Mucosa of rectum (tissue), 2 donors: ENCODE results near the gene CSMD2.

Experiments
- H3K27ac ChIP-seq, 2 donors: one replicate each; pipeline ENCODE4 v1.7.0; 2013; ENCODE audit warnings: inconsistent platforms in 2 of 2, low read depth in 2 of 2, low read length in 2 of 2
- H3K27me3 ChIP-seq, 2 donors: one replicate each; pipeline ENCODE4 v1.7.0; 2013; ENCODE audit warnings: low read length in 2 of 2; ENCODE audit not compliant: control insufficient read depth in 2 of 2, insufficient read depth in 2 of 2
- H3K36me3 ChIP-seq, 2 donors: one replicate each; pipeline ENCODE4 v1.7.0; 2013; ENCODE audit warnings: low read length in 2 of 2; ENCODE audit not compliant: control insufficient read depth in 2 of 2, insufficient read depth in 2 of 2
- H3K4me1 ChIP-seq, 2 donors: one replicate each; pipeline ENCODE4 v1.7.0; 2013; ENCODE audit warnings: low read length in 2 of 2, mild to moderate bottlenecking in 1 of 2; ENCODE audit not compliant: control insufficient read depth in 2 of 2, insufficient read depth in 2 of 2
- H3K4me3 ChIP-seq, 2 donors: one replicate each; pipeline ENCODE4 v1.7.0; 2013; ENCODE audit warnings: low read length in 2 of 2
- H3K9ac ChIP-seq, 2 donors: one replicate each; pipeline ENCODE4 v1.7.0; 2013; ENCODE audit warnings: low read length in 2 of 2, low read depth in 1 of 2, mild to moderate bottlenecking in 1 of 2
- H3K9me3 ChIP-seq, 2 donors: one replicate each; pipeline ENCODE4 v1.7.0; 2013; ENCODE audit warnings: low read length in 2 of 2; ENCODE audit not compliant: control insufficient read depth in 2 of 2
- donor health status: healthy.
- donor health status: Normal muscosa, but diverticular disease.

The CSMD2 gene

GRCh38 chr1:33853431-33853830 is 311.6 kb downstream of the CSMD2 start:
- Histone ChIP-seq H3K36me3 (no peaks in the 10 kb centered on the region), H3K4me1 (no peaks in the 10 kb centered on the region), H3K9me3 (no peaks in the 10 kb centered on the region), H3K4me3 (no peak overlapping the region), H3K27ac (no peak overlapping the region), H3K9ac (no peak overlapping the region), H3K27me3 (peaks cover 0 to 3% of the 10 kb centered on the region in 2 donors)

- Histone ChIP-seq H3K4me1 (no peaks in the 10 kb centered on the region), H3K4me3 (no peak overlapping the region), H3K27ac (no peak overlapping the region), H3K9ac (no peak overlapping the region), H3K9me3 (no peaks in the 10 kb centered on the region), H3K27me3 (peaks cover 0 to 4% of the 10 kb centered on the region in 2 donors), H3K36me3 (no peaks in the 10 kb centered on the region)
Observed at GRCh38 chr1:33852711-33853110, 312.3 kb downstream of the CSMD2 start.

DNA sequence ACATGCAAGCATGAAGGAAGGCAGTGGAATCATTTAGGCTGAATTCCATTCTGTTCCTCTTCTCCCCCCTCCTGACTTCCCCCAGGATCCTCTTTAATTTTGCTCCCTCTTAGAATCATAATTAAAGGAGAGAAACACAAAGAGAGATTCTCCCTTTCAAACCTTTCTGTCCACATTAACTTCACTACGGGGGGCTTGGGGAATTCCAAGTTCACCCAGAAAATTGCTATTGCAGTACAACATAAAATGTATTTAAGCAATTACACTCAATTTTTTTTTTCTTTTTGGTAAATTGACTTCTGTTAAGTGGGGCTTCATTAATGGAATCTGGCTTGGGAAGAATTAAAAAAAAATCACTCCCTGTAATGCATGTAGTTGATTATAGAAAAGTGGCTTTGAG is 314.5 kb downstream of the CSMD2 start:
- H3K4me3 ChIP-seq: no peak overlapping the region
- H3K27ac ChIP-seq: no peak overlapping the region
- H3K9ac ChIP-seq: no peak overlapping the region
- H3K27me3 ChIP-seq: peaks cover 0 to 4% of the 10 kb centered on the region in 2 donors
- H3K4me1 ChIP-seq: no peaks in the 10 kb centered on the region
- no peaks in the 10 kb centered on the region for H3K9me3 ChIP-seq
- H3K36me3 ChIP-seq: no peaks in the 10 kb centered on the region

DNA sequence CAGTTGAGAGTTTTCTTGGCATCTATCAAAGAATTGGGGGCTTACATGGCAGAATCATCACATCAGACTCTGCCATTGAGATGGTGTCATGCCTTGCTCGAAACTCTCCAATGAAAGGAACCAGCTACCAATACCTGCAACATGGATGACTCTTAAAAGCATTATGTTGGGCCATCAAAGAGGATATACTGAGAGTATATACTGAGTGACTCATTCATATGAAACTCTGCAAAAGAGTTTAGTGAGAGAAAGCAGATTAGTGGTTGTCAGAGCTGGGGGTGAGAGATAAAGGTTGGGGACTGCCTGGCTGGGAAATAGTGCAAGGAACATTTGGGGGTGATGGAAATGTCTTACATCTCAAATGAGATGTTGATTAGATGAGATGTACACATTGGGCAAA is 315.8 kb downstream of the CSMD2 start:
- Histone ChIP-seq H3K4me3 (no peak overlapping the region), H3K36me3 (no peaks in the 10 kb centered on the region), H3K27me3 (peaks cover 0 to 4% of the 10 kb centered on the region in 2 donors), H3K9me3 (no peaks in the 10 kb centered on the region), H3K9ac (no peak overlapping the region), H3K4me1 (no peaks in the 10 kb centered on the region), H3K27ac (no peak overlapping the region)

DNA sequence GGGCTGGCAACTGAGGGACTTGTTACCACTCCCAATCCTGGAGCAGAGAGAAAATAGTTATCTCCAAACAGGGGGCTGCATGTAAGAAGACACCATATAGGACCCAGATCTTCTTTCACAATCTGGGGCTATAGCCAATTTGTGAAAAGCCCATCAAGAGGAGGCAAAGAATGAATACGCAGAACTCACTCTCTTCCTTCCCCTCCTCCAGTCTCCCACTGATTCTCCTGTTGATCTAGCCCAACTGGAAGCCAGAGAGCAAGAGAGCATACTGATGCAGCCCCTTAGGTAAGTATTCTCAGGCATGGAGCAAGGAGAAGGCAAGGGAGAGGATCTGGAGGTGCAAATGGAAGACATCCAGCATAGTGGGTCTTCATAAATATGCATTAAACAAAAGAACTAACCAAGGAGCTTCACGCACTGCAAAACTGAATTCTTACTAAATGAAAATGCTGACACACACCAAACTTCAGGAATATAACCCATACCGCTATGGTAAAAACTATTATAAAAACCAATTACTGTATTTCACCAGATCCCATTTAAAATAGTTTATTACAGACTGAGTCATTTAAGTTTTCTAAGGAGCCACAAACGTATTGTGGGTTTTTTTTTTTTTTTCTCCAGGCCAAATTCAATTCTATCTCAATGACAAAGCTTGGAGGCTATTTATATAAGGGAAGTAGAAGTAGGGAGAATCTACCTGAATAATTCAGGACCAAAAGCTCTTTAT is 316.7 kb downstream of the CSMD2 start:
- no peaks in the 10 kb centered on the region for H3K4me1 ChIP-seq
- H3K4me3 ChIP-seq: no peak overlapping the region
- H3K36me3 ChIP-seq: no peaks in the 10 kb centered on the region
- H3K27ac ChIP-seq: no peak overlapping the region
- H3K9ac ChIP-seq: no peak overlapping the region
- H3K9me3 ChIP-seq: no peaks in the 10 kb centered on the region
- H3K27me3 ChIP-seq: peaks cover 0 to 4% of the 10 kb centered on the region in 2 donors

DNA sequence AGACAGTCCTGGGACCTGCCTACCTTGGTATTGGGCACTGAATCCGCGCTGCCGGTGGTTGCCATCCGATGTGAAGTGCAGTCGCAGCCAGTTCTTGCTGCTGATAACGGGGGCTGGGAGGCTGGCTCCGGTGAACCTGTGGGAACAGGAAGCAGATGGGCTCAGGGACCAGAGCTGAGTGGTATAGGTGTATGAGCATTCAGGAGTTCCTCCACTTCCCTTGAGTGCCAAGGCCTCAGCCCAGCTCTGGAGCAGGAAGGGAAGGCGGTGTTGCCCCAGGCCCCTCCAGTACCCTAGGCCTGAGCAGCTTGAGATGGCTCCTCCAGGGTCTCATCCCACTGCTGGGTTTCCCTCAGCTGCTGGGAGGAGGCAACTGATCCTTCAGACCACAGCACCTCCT is 318.2 kb downstream of the CSMD2 start:
- Histone ChIP-seq H3K27ac (no peak overlapping the region), H3K27me3 (peaks cover 0 to 4% of the 10 kb centered on the region in 2 donors), H3K36me3 (no peaks in the 10 kb centered on the region), H3K9ac (no peak overlapping the region), H3K9me3 (no peaks in the 10 kb centered on the region), H3K4me1 (no peaks in the 10 kb centered on the region), H3K4me3 (no peak overlapping the region)

GRCh38 chr1:33844166-33844565 is 320.9 kb downstream of the CSMD2 start:
- no peaks in the 10 kb centered on the region for H3K9me3 ChIP-seq
- no peak overlapping the region for H3K4me3 ChIP-seq
- no peak overlapping the region for H3K27ac ChIP-seq
- H3K36me3 ChIP-seq: no peaks in the 10 kb centered on the region
- H3K27me3 ChIP-seq: peaks cover 0 to 2% of the 10 kb centered on the region in 2 donors
- H3K4me1 ChIP-seq: no peaks in the 10 kb centered on the region
- H3K9ac ChIP-seq: no peak overlapping the region

DNA sequence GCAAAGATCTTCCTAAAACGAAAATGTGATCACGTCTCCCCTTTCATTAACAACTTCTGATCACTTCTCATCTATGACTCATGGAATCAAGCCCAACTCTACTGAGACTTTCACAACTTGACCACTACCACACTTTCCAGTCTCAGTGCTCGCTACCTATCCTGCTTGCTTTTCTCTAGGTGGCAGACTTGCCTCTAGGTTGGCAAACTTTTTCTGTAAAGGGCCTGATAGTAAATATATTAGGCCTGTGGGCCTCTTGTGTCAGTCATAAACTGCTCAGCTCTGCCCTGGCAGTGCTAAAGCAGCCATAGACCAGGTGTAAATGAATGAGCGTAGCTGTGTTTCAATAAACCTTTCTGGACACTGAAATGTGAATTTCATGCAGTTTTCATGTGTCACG is 322.7 kb downstream of the CSMD2 start:
- H3K27me3 ChIP-seq: no peaks in the 10 kb centered on the region
- H3K27ac ChIP-seq: no peak overlapping the region
- H3K4me1 ChIP-seq: no peaks in the 10 kb centered on the region
- H3K9me3 ChIP-seq: no peaks in the 10 kb centered on the region
- no peaks in the 10 kb centered on the region for H3K36me3 ChIP-seq
- no peak overlapping the region for H3K4me3 ChIP-seq
- H3K9ac ChIP-seq: no peak overlapping the region

DNA sequence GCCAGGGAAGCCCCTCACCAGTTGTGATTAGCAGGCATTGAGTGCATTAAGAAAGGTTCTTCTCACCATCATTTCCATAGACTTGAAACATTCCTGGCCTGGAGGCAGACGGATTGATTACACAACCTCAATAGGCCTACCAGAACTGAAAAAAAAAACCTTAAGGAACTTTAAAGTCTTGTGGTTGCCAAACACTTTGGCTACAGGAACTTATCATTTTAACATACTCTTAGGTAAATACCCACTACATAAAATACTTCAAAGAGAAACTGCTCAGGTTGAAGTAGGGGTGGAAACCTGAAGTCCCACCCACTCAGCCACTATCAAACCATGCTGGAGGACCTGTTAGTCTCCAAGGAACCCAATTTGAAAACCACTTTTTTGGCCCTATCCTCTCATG is 323.5 kb downstream of the CSMD2 start:
- H3K27me3 ChIP-seq: no peaks in the 10 kb centered on the region
- H3K27ac ChIP-seq: no peak overlapping the region
- H3K4me1 ChIP-seq: no peaks in the 10 kb centered on the region
- no peak overlapping the region for H3K9ac ChIP-seq
- no peak overlapping the region for H3K4me3 ChIP-seq
- H3K9me3 ChIP-seq: no peaks in the 10 kb centered on the region
- no peaks in the 10 kb centered on the region for H3K36me3 ChIP-seq

GRCh38 chr1:33837635-33838034 is 327.4 kb downstream of the CSMD2 start:
- Histone ChIP-seq H3K27ac (no peak overlapping the region), H3K4me3 (no peak overlapping the region), H3K9me3 (no peaks in the 10 kb centered on the region), H3K9ac (no peak overlapping the region), H3K4me1 (no peaks in the 10 kb centered on the region), H3K27me3 (no peaks in the 10 kb centered on the region), H3K36me3 (no peaks in the 10 kb centered on the region)
